ENCODE data around the gene TMEM154.
"Not testable (repeated sequence)": the region's sequence is repeated elsewhere in the genome, so short reads cannot be mapped to it uniquely, and the experiment has no call there.

Gene TMEM154

GRCh38 chr4:152665691-152666395 lies 14.0 kb downstream of the TMEM154 start:
- no peak for DNase-seq (ENCODE audit: low spot score)

- DNase-seq (ENCODE audit: low spot score), result not testable (repeated sequence)
These were observed 15.8 kb downstream of the TMEM154 start for GRCh38 chr4:152664067-152664378.

- no peak for DNase-seq (ENCODE audit: low spot score)
These were observed 16.4 kb downstream of the TMEM154 start for GRCh38 chr4:152663203-152664066.

GRCh38 chr4:152661649-152662048 lies 18.1 kb downstream of the TMEM154 start:
- no peak for DNase-seq (ENCODE audit: low spot score)

GRCh38 chr4:152660526-152660925 lies 19.3 kb downstream of the TMEM154 start:
- DNase-seq (ENCODE audit: low spot score), result no peak

- DNase-seq (ENCODE audit: low spot score), result no peak
These were observed 20.0 kb downstream of the TMEM154 start for GRCh38 chr4:152659806-152660205.

- no peak for DNase-seq (ENCODE audit: low spot score)
These were observed 22.1 kb downstream of the TMEM154 start for GRCh38 chr4:152657657-152658056.

GRCh38 chr4:152655272-152656129 lies 24.3 kb downstream of the TMEM154 start:
- no peak for DNase-seq (ENCODE audit: low spot score)

- no peak for DNase-seq (ENCODE audit: low spot score)
These were observed 27.7 kb downstream of the TMEM154 start for GRCh38 chr4:152652102-152652501.

GRCh38 chr4:152651473-152652060 lies 28.2 kb downstream of the TMEM154 start:
- DNase-seq (ENCODE audit: low spot score), result no peak

GRCh38 chr4:152646221-152646620 lies 33.6 kb downstream of the TMEM154 start:
- no peak for DNase-seq (ENCODE audit: low spot score)

- DNase-seq (ENCODE audit: low spot score), result no peak
These were observed 35.7 kb downstream of the TMEM154 start for GRCh38 chr4:152644130-152644529.

GRCh38 chr4:152643153-152644035 lies 36.4 kb downstream of the TMEM154 start:
- DNase-seq (ENCODE audit: low spot score), result no peak

- no peak for DNase-seq (ENCODE audit: low spot score)
These were observed 39.5 kb downstream of the TMEM154 start for GRCh38 chr4:152640058-152640921.

GRCh38 chr4:152635851-152636250 lies 43.9 kb downstream of the TMEM154 start:
- no peak for DNase-seq (ENCODE audit: low spot score)

- no peak for DNase-seq (ENCODE audit: low spot score)
These were observed 45.6 kb downstream of the TMEM154 start for GRCh38 chr4:152634110-152634760.

- no peak for DNase-seq (ENCODE audit: low spot score)
These were observed 46.7 kb downstream of the TMEM154 start for GRCh38 chr4:152633118-152633517.

- no peak for DNase-seq (ENCODE audit: low spot score)
These were observed 49.5 kb downstream of the TMEM154 start for GRCh38 chr4:152630324-152630723.

- DNase-seq (ENCODE audit: low spot score), result no peak
These were observed 49.9 kb downstream of the TMEM154 start for GRCh38 chr4:152629908-152630307.

GRCh38 chr4:152628128-152628527 lies 51.7 kb downstream of the TMEM154 start:
- no peak for DNase-seq (ENCODE audit: low spot score)
